Lung (tissue), 12 donors: ENCODE data around the gene IFT81. TPM values are rescaled to one million over a fixed set of nuclear protein-coding genes. Genes with fewer than 3 reads are reported as not detected.

Experiments used
- ATAC-seq: fragments of 200-7000 bp; cut with Tn5 transposase; one replicate; pipeline ENCODE4 v1.9.1; 2020; ENCODE audit warnings: moderate number of reproducible peaks; ENCODE audit not compliant: insufficient read depth, low FRiP score
- DNase-seq, 3 donors: peaks; one replicate each; pipeline ENCODE4 v3.0.0-alpha.2; 2013 to 2017
- H3K27ac ChIP-seq, 2 donors: one replicate each; pipeline ENCODE4 v1.5.1; 2013; ENCODE audit warnings: mild to moderate bottlenecking in 2 of 2, moderate library complexity in 2 of 2, control low read depth in 1 of 2, inconsistent platforms in 1 of 2, low read depth in 1 of 2, low read length in 1 of 2
- H3K27me3 ChIP-seq, 3 donors: one replicate each; pipeline ENCODE4 v1.5.1; 2013; ENCODE audit warnings: low read length in 2 of 3; ENCODE audit not compliant: control insufficient read depth in 3 of 3, insufficient read depth in 3 of 3
- H3K36me3 ChIP-seq, 4 donors: one replicate each; pipeline ENCODE4 v1.5.1; 2013; ENCODE audit warnings: low read length in 4 of 4, mild to moderate bottlenecking in 1 of 4, moderate library complexity in 1 of 4; ENCODE audit not compliant: control insufficient read depth in 4 of 4, insufficient read depth in 4 of 4
- H3K4me1 ChIP-seq, 5 donors: one replicate each; pipeline ENCODE4 v1.5.1; 2013; ENCODE audit warnings: low read length in 5 of 5, mild to moderate bottlenecking in 2 of 5, moderate library complexity in 1 of 5; ENCODE audit not compliant: control insufficient read depth in 5 of 5, insufficient read depth in 5 of 5
- H3K4me3 ChIP-seq: one replicate; pipeline ENCODE4 v1.5.1; 2013; ENCODE audit warnings: mild to moderate bottlenecking, control low read depth, moderate library complexity
- H3K9ac ChIP-seq, 2 donors: one replicate each; pipeline ENCODE4 v1.5.1; 2013; ENCODE audit warnings: low read length in 2 of 2, control low read depth in 1 of 2; ENCODE audit not compliant: insufficient read depth in 1 of 2
- H3K9me3 ChIP-seq, 4 donors: one replicate each; pipeline ENCODE4 v1.5.1; 2013; ENCODE audit warnings: low read length in 3 of 4, mild to moderate bottlenecking in 1 of 4, moderate library complexity in 1 of 4; ENCODE audit not compliant: control insufficient read depth in 4 of 4, insufficient read depth in 3 of 4
- CTCF ChIP-seq: IDR thresholded peaks from 2 replicates; pipeline ENCODE4 v1.5.1; 2012; ENCODE audit warnings: mild to moderate bottlenecking; ENCODE audit errors: control extremely low read depth, extremely low read depth
- WGBS, 2 donors: extraction: QIAGEN DNeasy Blood & Tissue Kit; methylation state at CpG; one replicate each; pipeline ENCODE4 v1.1.7; 2013; 5-methylcytosine and 5-hydroxymethylcytosine counted together
- polyA plus RNA-seq, 2 donors: library from polyadenylated mRNA; stranded (reverse); fragments of 200-250 nt; gene quantifications; one replicate each; pipeline ENCODE4 v1.2.1, GENCODE V29; 2013
- total RNA-seq, 2 donors: library from RNA; depleted of rRNA in 1 of 2; stranded (reverse); fragments of >200 nt in 1 of 2; gene quantifications; one replicate each; pipeline ENCODE4 v1.2.1, GENCODE V29; 2014 to 2021
- donor health status: control.
- donor health status: control.
- donor health status: Bipolar disorder and iron deficiency.
- donor health status: healthy.
- donor health status: DM: yes; HTN: yes; CAD: no.

Gene IFT81
- total and polyA plus RNA-seq, 4 donors = 5.4 to 43.1 (median 10.8) TPM

- Histone ChIP-seq H3K4me1 (no peaks in the 10 kb centered on the region), H3K9me3 (no peaks in the 10 kb centered on the region), H3K36me3 (peaks cover 0 to 9% (median 1%) of the 10 kb centered on the region in 4 donors), H3K27ac (no peak overlapping the region), H3K4me3 (no peak overlapping the region), H3K9ac (no peak overlapping the region), H3K27me3 (no peaks in the 10 kb centered on the region)
- 87% methylated on average over 7 of the region's 7 CpGs for WGBS, 2 donors
- peak in 1 of 3 donors; percentile 35 for DNase-seq
- no peak for ATAC-seq
- no peak for TF ChIP-seq CTCF
Measured at GRCh38 chr12:110217996-110218674, 94.0 kb downstream of the IFT81 start.

- H3K27ac ChIP-seq = peak overlapping the region in 1 of 2 donors; percentile 21
- peaks cover 0 to 6% (median 0%) of the 10 kb centered on the region in 4 donors for H3K36me3 ChIP-seq
- H3K9me3 ChIP-seq = no peaks in the 10 kb centered on the region
- peaks cover 0 to 15% (median 5%) of the 10 kb centered on the region in 5 donors for H3K4me1 ChIP-seq
- H3K27me3 ChIP-seq = no peaks in the 10 kb centered on the region
- DNase-seq = no peak
- no peak for TF ChIP-seq CTCF
- no peak overlapping the region for H3K9ac ChIP-seq
- ATAC-seq = no peak
- no peak overlapping the region for H3K4me3 ChIP-seq
Measured at GRCh38 chr12:110222027-110222426, 97.9 kb downstream of the IFT81 start.

DNA sequence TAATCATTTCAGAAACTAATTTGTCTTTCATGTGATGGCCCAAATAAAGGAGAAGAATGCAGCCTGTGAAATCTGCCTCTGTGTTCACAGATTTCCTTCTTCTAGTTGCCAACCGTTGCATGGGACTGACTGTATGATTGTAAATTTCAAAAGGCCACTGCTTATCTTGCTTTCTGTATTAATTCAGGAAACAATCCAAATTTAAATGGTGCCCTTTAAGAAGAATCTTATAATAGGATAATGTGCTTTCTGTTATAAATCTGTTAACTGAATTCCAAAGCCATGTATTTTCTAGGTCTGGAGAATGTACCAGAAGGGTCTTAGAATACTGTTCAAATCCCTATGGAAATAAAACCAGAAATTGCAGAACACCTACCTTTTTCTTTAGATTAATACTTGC is 98.3 kb downstream of the IFT81 start:
- DNase-seq (no peak), ATAC-seq (no peak)
- Histone ChIP-seq H3K27ac (peak overlapping the region in 1 of 2 donors; percentile 21), H3K27me3 (no peaks in the 10 kb centered on the region), H3K9me3 (no peaks in the 10 kb centered on the region), H3K4me3 (no peak overlapping the region), H3K9ac (no peak overlapping the region), H3K4me1 (peaks cover 0 to 15% (median 7%) of the 10 kb centered on the region in 5 donors), H3K36me3 (peaks cover 0 to 3% (median 0%) of the 10 kb centered on the region in 4 donors)
- WGBS, 2 donors = 72 to 79% methylated on average over 1 of the region's 1 CpG
- TF ChIP-seq CTCF = no peak
